H1 (cell line): Measurements from ENCODE around the gene POMT2. TPM values are rescaled to one million over a fixed set of nuclear protein-coding genes. Genes with fewer than 3 reads are reported as not detected.

ENCODE experiments used
- BCL11A ChIP-seq, 2 experiments: IDR thresholded peaks; one replicate each; pipeline ENCODE4 v1.6.1; 2011; ENCODE audit warnings: low read depth in 2 of 2, low read length in 2 of 2, mild to moderate bottlenecking in 2 of 2
- KDM1A ChIP-seq: fragments of 200-600, 300-600 bp; sonication (generic); IDR thresholded peaks from 2 replicates; pipeline ENCODE4 v1.7.1; 2016; ENCODE audit warnings: mild to moderate bottlenecking, low read length, borderline replicate concordance
- NANOG ChIP-seq: IDR thresholded peaks from 2 replicates; pipeline ENCODE4 v1.6.1; 2011; ENCODE audit warnings: low read length, low read depth, mild to moderate bottlenecking, inconsistent platforms; ENCODE audit not compliant: insufficient read depth, poor library complexity, severe bottlenecking
- ZNF274 ChIP-seq: IDR thresholded peaks from 2 replicates; pipeline ENCODE4 v1.7.0; 2012; ENCODE audit warnings: low read length, borderline replicate concordance; ENCODE audit errors: extremely low read depth
- polyA plus RNA-seq, 7 experiments: library from polyadenylated mRNA; depleted of rRNA in 3 of 7; stranded (reverse) in 5 of 7; unstranded in 2 of 7; fragments of >200 nt in 5 of 7; fragments of 200-250 nt in 2 of 7; gene quantifications; 1 replicate in 5 of 7; 2 replicates in 1 of 7; 4 replicates in 1 of 7; pipeline versions ENCODE4 v1.2.1 to v1.2.3, GENCODE V29; 2011 to 2013; ENCODE audit warnings: missing spikeins in 2 of 7, mixed read lengths in 2 of 7
- total RNA-seq: library from RNA; stranded (reverse); fragmentation: NEBNext Ultra II Directional; extraction: Animal tissue kit (Norgen Biotek cat#: 25700); gene quantifications from 2 replicates; pipeline ENCODE4 v1.2.1, GENCODE V29; 2021
- TF ChIP-seq, protein P1 (sequence below): IDR thresholded peaks from 2 replicates; pipeline ENCODE4 v1.6.1; 2011; ENCODE audit warnings: low read length, improper control_type of control experiment

The POMT2 gene
- total and polyA plus RNA-seq, 2 of the 8 experiments (the other 6 are each of a cell fraction or from before 2014, with no cell fraction given), result 20.8 to 44.9 TPM

DNA sequence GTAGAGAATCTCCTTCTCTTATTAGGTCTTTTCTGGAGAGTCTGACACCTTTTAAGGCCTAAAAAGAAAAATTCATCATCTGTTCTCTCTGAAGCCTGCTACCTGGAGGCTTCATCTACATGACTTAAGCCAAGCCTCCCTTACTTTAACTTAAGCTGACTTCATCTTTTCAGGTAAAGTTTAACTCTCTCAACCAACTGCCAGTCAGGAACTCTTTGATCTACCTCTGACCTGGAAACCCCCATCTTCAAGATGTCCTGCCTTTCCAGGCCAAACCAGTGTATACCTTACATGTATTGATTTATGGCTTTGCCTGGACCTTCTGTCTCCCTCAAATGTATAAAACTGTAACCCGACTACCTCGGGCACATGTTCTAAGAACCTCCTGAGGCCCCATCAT is 17.6 kb upstream of the POMT2 start (continued):
- TF ChIP-seq, protein P1, sequence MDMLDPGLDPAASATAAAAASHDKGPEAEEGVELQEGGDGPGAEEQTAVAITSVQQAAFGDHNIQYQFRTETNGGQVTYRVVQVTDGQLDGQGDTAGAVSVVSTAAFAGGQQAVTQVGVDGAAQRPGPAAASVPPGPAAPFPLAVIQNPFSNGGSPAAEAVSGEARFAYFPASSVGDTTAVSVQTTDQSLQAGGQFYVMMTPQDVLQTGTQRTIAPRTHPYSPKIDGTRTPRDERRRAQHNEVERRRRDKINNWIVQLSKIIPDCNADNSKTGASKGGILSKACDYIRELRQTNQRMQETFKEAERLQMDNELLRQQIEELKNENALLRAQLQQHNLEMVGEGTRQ, result no peak
- TF ChIP-seq NANOG (no peak), KDM1A (no peak), BCL11A (IDR thresholded peaks at IDR 0.05; ENCODE audit: low read depth in 2 of 2, low read length in 2 of 2) (no peak), ZNF274 (no peak)
